Measurements from ENCODE around the gene IGFALS.

IGFALS gene

GRCh38 chr16:1763521-1764511 lies 29.7 kb downstream of the IGFALS start:
- no peak for DNase-seq

- no peak for DNase-seq
These were observed 30.5 kb downstream of the IGFALS start for GRCh38 chr16:1762879-1763520.

- no peak for DNase-seq
These were observed 31.2 kb downstream of the IGFALS start for GRCh38 chr16:1762196-1762878.

- DNase-seq, result no peak
These were observed 31.8 kb downstream of the IGFALS start for GRCh38 chr16:1761751-1762150.

- DNase-seq, result no peak
These were observed 32.6 kb downstream of the IGFALS start for GRCh38 chr16:1760911-1761310.

- no peak for DNase-seq
These were observed 34.0 kb downstream of the IGFALS start for GRCh38 chr16:1759511-1759910.

GRCh38 chr16:1758923-1759322 lies 34.6 kb downstream of the IGFALS start:
- no peak for DNase-seq

GRCh38 chr16:1757714-1758461 lies 35.6 kb downstream of the IGFALS start:
- DNase-seq, result no peak

GRCh38 chr16:1754204-1754603 lies 39.3 kb downstream of the IGFALS start:
- DNase-seq, result no peak

GRCh38 chr16:1752853-1753252 lies 40.7 kb downstream of the IGFALS start:
- DNase-seq, result no peak

- DNase-seq, result no peak
These were observed 41.6 kb downstream of the IGFALS start for GRCh38 chr16:1751946-1752345.

- DNase-seq, result no peak
These were observed 44.1 kb downstream of the IGFALS start for GRCh38 chr16:1749152-1750117.

- DNase-seq, result no peak
These were observed 45.6 kb downstream of the IGFALS start for GRCh38 chr16:1747934-1748333.

- no peak for DNase-seq
These were observed 46.8 kb downstream of the IGFALS start for GRCh38 chr16:1746693-1747195.

GRCh38 chr16:1745900-1746692 lies 47.4 kb downstream of the IGFALS start:
- DNase-seq, result no peak

- no peak for DNase-seq
These were observed 48.2 kb downstream of the IGFALS start for GRCh38 chr16:1745181-1745899.

- DNase-seq, result no peak
These were observed 49.1 kb downstream of the IGFALS start for GRCh38 chr16:1744338-1744840.

- no peak for DNase-seq
These were observed 49.8 kb downstream of the IGFALS start for GRCh38 chr16:1743376-1744337.

All from stimulated activated CD4-positive, alpha-beta T cell treated with anti-CD3 and anti-CD28 coated beads, Interleukin-1b, Interleukin-23, amount 100 ng/mL, for 48 hours (primary cell).